Ishikawa (cell line): ENCODE data around the gene C19orf53.

ENCODE experiments used
- CREB1 ChIP-seq: IDR thresholded peaks from 2 replicates; pipeline ENCODE4 v1.6.1; 2012; ENCODE audit warnings: low read depth
- EP300 ChIP-seq: IDR thresholded peaks from 2 replicates; pipeline ENCODE4 v1.6.1; 2012; ENCODE audit warnings: borderline replicate concordance
- REST ChIP-seq: IDR thresholded peaks from 2 replicates; pipeline ENCODE4 v1.6.1; 2012; ENCODE audit warnings: low read depth, mild to moderate bottlenecking
- TAF1 ChIP-seq: IDR thresholded peaks from 2 replicates; pipeline ENCODE4 v1.6.1; 2012; ENCODE audit warnings: low read depth, mild to moderate bottlenecking

- no peak for TF ChIP-seq REST
- no peak for TF ChIP-seq CREB1
- TF ChIP-seq TAF1, result no peak
- no peak for TF ChIP-seq EP300
Measured at GRCh38 chr19:13747098-13747453, 27.2 kb upstream of the C19orf53 start.
